Astrocyte (in vitro differentiated cells and primary cell): ENCODE data around the gene NMRK1.

Experiments used
- EZH2 ChIP-seq: IDR thresholded peaks from 2 replicates; pipeline ENCODE4 v1.6.1; 2012; ENCODE audit warnings: mild to moderate bottlenecking, low read length, inconsistent platforms; ENCODE audit not compliant: insufficient read depth
- TF ChIP-seq, protein P1 (sequence below): IDR thresholded peaks from 2 replicates; pipeline ENCODE4 v1.5.1; 2011; ENCODE audit warnings: low read depth, mild to moderate bottlenecking, inconsistent platforms, low read length, moderate library complexity; ENCODE audit not compliant: insufficient read depth

DNA sequence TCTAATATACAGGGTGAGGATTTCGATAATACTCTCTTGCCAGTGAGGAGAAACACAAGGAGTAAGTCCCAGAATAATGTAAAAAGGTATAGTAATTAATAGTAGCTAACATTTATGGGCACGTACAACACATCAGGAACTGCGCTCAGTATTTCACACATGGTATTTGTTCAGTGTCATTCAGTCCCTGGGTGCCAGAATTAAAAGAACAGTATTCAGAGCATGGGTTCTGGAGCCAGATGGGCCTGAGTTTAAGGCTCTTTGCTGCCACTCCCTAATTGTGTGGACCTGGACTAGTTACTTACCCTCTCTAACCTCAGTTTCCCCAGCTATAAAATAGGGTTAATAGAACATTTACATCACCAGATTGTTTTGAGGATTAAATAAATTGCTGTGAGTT, 16.7 kb upstream of the NMRK1 start:
- TF ChIP-seq, protein P1, sequence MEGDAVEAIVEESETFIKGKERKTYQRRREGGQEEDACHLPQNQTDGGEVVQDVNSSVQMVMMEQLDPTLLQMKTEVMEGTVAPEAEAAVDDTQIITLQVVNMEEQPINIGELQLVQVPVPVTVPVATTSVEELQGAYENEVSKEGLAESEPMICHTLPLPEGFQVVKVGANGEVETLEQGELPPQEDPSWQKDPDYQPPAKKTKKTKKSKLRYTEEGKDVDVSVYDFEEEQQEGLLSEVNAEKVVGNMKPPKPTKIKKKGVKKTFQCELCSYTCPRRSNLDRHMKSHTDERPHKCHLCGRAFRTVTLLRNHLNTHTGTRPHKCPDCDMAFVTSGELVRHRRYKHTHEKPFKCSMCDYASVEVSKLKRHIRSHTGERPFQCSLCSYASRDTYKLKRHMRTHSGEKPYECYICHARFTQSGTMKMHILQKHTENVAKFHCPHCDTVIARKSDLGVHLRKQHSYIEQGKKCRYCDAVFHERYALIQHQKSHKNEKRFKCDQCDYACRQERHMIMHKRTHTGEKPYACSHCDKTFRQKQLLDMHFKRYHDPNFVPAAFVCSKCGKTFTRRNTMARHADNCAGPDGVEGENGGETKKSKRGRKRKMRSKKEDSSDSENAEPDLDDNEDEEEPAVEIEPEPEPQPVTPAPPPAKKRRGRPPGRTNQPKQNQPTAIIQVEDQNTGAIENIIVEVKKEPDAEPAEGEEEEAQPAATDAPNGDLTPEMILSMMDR = no peak
- no peak for TF ChIP-seq EZH2
